ENCODE data around the gene KIF3A. TPM values are rescaled to one million over a fixed set of nuclear protein-coding genes. Genes with fewer than 3 reads are reported as not detected.
"Not testable (repeated sequence)": the region's sequence is repeated elsewhere in the genome, so short reads cannot be mapped to it uniquely, and the experiment has no call there.

Gene KIF3A
- total and polyA plus RNA-seq, 7 experiments from 2014 or later: 7.5 to 30.0 (median 11.4) TPM

DNA sequence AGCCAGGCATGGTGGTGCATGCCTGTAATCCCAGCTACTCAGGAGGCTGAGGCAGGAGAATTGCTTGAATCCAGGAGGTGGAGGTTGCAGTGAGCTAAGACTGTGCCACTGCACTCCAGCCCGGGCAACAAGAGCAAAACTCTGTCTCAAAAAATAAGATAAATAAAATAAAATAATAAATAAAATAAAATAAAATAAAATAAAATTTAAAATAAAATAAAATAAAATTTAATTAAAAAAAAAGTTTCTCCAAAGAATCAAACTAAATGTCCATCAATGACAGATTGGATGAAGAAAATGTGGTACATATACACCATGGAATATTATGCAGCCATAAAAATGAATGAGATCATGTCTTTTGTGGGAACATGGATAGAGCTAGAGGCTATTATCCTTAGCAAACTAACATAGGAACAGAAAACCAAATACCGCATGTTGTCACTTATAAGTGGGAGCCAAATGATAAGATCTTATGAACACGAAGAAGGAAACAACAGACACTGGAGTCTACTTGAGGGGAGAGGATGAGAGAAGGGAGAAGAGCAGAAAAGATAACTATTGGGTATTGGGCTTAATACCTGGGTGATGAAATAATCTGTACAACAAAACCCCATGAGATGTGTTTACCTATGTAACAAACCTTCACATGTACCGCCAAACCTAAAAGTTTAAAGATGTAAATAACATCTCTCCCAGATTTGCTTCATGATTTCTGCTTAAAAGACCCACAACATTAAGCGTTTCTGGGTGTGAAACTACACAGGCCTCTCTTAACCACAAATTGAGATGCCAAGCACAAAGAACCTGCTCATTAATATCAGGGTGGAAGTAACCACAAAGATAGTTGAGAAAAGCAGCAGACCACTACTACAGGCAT is 45.4 kb downstream of the KIF3A start:
- H3K36me3 ChIP-seq (ENCODE audit: control insufficient read depth in 2 of 3, insufficient read depth in 3 of 3, low read length in 3 of 3); H3K27ac ChIP-seq (ENCODE audit: low read depth, low read length); H3K4me3 ChIP-seq (ENCODE audit: low read length); POLR2A ChIA-PET; H3K27me3 Mint-ChIP-seq; H3K4me3 Mint-ChIP-seq; H3K9me3 Mint-ChIP-seq; H3K9me3 ChIP-seq (ENCODE audit: control insufficient read depth in 2 of 3, low read length in 3 of 3); CTCF ChIA-PET; H3K27ac Mint-ChIP-seq; ATAC-seq; intact Hi-C loops (cut with micrococcal nuclease); H3K27me3 ChIP-seq (ENCODE audit: control insufficient read depth in 2 of 2, insufficient read depth in 2 of 2, low read length in 2 of 2); DNase-seq: not testable (repeated sequence)
- Mint-ChIP-seq H3K36me3 (peaks cover 5 to 28% (median 16%) of the 10 kb centered on the region in 5 donors), H3K4me1 (peaks cover 18 to 31% (median 21%) of the 10 kb centered on the region in 7 donors)
- H3K4me1 ChIP-seq (ENCODE audit: control insufficient read depth in 2 of 2, insufficient read depth in 2 of 2, low read length in 2 of 2): peaks cover 18 to 19% of the 10 kb centered on the region in 2 donors

GRCh38 chr5:132690156-132690555 is 47.2 kb downstream of the KIF3A start:
- Mint-ChIP-seq H3K36me3 (peaks cover 5 to 22% (median 9%) of the 10 kb centered on the region in 5 donors), H3K27ac (no peak overlapping the region), H3K27me3 (no peaks in the 10 kb centered on the region), H3K4me1 (peaks cover 18 to 26% (median 21%) of the 10 kb centered on the region in 7 donors), H3K4me3 (no peak overlapping the region), H3K9me3 (peaks cover 0 to 2% (median 0%) of the 10 kb centered on the region in 11 donors)
- Histone ChIP-seq H3K27ac (ENCODE audit: low read depth, low read length) (no peak overlapping the region), H3K27me3 (ENCODE audit: control insufficient read depth in 2 of 2, insufficient read depth in 2 of 2, low read length in 2 of 2) (no peaks in the 10 kb centered on the region), H3K4me1 (ENCODE audit: control insufficient read depth in 2 of 2, insufficient read depth in 2 of 2, low read length in 2 of 2) (peaks cover 18 to 19% of the 10 kb centered on the region in 2 donors), H3K9me3 (ENCODE audit: control insufficient read depth in 2 of 3, low read length in 3 of 3) (no peaks in the 10 kb centered on the region), H3K36me3 (ENCODE audit: control insufficient read depth in 2 of 3, insufficient read depth in 3 of 3, low read length in 3 of 3) (no peaks in the 10 kb centered on the region), H3K4me3 (ENCODE audit: low read length) (no peak overlapping the region)
- ChIA-PET CTCF (no interaction called here), POLR2A (no interaction called here)
- no peak for DNase-seq
- no peak for ATAC-seq
- intact Hi-C loops (cut with micrococcal nuclease): no loop called here

DNA sequence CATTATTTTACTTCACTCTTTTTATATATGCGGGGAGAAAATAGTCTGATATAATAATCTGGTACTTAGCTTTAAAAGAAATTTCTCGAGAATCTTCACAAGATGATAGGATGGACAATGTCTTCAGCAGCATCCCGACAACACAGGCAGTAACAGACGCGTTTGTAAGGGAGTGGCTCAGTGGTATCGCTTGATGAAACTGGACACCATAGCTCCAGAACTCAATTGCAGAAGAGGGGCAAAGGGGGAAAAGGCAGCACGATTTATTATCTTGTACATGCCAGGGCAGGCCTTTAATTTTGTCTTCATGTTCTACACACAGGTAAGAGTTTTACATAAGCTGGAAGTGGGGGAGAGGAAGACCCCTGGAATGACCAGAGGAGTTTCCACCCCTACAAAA is 47.8 kb downstream of the KIF3A start:
- Histone ChIP-seq H3K9me3 (ENCODE audit: control insufficient read depth in 2 of 3, low read length in 3 of 3) (no peaks in the 10 kb centered on the region), H3K27me3 (ENCODE audit: control insufficient read depth in 2 of 2, insufficient read depth in 2 of 2, low read length in 2 of 2) (no peaks in the 10 kb centered on the region), H3K4me1 (ENCODE audit: control insufficient read depth in 2 of 2, insufficient read depth in 2 of 2, low read length in 2 of 2) (peaks cover 18 to 19% of the 10 kb centered on the region in 2 donors), H3K36me3 (ENCODE audit: control insufficient read depth in 2 of 3, insufficient read depth in 3 of 3, low read length in 3 of 3) (no peaks in the 10 kb centered on the region), H3K4me3 (ENCODE audit: low read length) (no peak overlapping the region), H3K27ac (ENCODE audit: low read depth, low read length) (no peak overlapping the region)
- peaks cover 19 to 32% (median 21%) of the 10 kb centered on the region in 7 donors for H3K4me1 Mint-ChIP-seq
- peak overlapping the region in 4 of 9 donors; percentile 25 to 80 (median 32) for H3K27ac Mint-ChIP-seq
- peaks cover 5 to 21% (median 6%) of the 10 kb centered on the region in 5 donors for H3K36me3 Mint-ChIP-seq
- DNase-seq: no peak
- ChIA-PET POLR2A (no interaction called here), CTCF (no interaction called here)
- H3K9me3 Mint-ChIP-seq: peaks cover 0 to 2% (median 0%) of the 10 kb centered on the region in 11 donors
- no peaks in the 10 kb centered on the region for H3K27me3 Mint-ChIP-seq
- intact Hi-C loops (cut with micrococcal nuclease): no loop called here
- no peak for ATAC-seq
- no peak overlapping the region for H3K4me3 Mint-ChIP-seq

DNA sequence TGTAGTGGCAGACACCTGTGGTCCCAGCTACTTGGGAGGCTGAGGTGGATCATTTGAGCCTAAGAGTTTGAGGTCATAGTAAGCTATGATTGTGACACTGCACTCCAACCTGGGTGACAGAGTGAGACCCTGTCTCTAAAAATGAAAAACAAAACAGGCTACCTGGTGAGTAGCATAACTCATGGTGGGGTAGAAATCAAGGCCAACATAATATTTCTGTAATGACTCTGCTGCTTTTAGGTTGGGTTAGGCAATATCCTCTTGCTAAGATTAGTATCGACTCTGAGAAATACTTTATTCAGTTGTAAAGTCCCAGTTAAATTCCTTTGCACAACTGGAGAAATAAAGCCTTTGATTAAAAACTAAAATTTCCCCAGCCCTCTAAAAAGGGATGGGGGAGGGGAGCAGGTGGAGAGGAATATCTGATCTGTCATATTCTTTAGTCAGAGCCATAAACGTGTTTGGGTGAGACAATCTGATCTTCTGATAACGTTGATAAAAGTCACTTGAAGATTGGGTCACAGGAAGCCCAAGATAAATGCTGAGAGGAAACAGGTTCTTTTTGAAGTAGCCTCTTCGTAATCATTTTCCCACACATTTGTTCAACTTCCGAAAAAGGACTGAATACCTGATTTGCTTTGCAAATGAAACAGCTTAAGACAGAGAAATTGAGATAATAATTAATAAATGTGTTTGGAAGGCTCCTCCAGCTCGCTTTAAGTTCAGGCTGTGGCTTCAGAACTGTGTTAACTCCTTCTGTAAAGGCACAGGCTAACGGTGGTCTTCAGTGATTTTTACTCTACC is 48.6 kb downstream of the KIF3A start:
- no peak overlapping the region for H3K27ac ChIP-seq (ENCODE audit: low read depth, low read length)
- no peaks in the 10 kb centered on the region for H3K9me3 ChIP-seq (ENCODE audit: control insufficient read depth in 2 of 3, low read length in 3 of 3)
- H3K4me1 ChIP-seq (ENCODE audit: control insufficient read depth in 2 of 2, insufficient read depth in 2 of 2, low read length in 2 of 2): peaks cover 18 to 19% of the 10 kb centered on the region in 2 donors
- Mint-ChIP-seq H3K9me3 (peaks cover 0 to 2% (median 0%) of the 10 kb centered on the region in 11 donors), H3K4me3 (peak overlapping the region in 8 of 10 donors; percentile 2 to 52 (median 26)), H3K4me1 (peaks cover 19 to 35% (median 21%) of the 10 kb centered on the region in 7 donors), H3K27ac (peak overlapping the region in 7 of 9 donors; percentile 28 to 80 (median 49)), H3K36me3 (peaks cover 5 to 21% (median 6%) of the 10 kb centered on the region in 5 donors), H3K27me3 (no peaks in the 10 kb centered on the region)
- H3K27me3 ChIP-seq (ENCODE audit: control insufficient read depth in 2 of 2, insufficient read depth in 2 of 2, low read length in 2 of 2): no peaks in the 10 kb centered on the region
- intact Hi-C loops (cut with micrococcal nuclease): no loop called here
- DNase-seq (peak in 2 of 9 donors; percentile 2 to 4), ATAC-seq (peak; percentile 64)
- no peaks in the 10 kb centered on the region for H3K36me3 ChIP-seq (ENCODE audit: control insufficient read depth in 2 of 3, insufficient read depth in 3 of 3, low read length in 3 of 3)
- ChIA-PET CTCF (no interaction called here), POLR2A (no interaction called here)
- no peak overlapping the region for H3K4me3 ChIP-seq (ENCODE audit: low read length)

DNA sequence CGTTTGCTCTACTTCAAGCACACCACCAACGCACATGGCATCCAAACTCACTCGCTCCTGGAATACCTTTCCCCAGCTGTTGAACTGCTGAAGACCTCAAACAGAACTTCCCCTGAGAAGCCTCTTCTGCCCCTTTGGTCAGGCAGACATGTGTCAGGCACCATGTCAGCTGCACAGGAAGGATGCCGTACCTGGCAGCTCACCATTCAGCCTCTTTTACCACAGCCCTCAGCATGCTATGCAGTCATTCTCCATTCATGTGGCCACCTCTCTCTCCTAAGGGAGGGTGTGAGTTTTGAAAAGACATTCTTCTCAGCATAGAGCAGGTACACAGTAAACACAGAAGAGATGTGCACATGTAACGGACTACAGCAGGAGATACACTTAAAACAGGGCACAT is 49.4 kb downstream of the KIF3A start:
- Histone ChIP-seq H3K4me1 (ENCODE audit: control insufficient read depth in 2 of 2, insufficient read depth in 2 of 2, low read length in 2 of 2) (peaks cover 18 to 19% of the 10 kb centered on the region in 2 donors), H3K36me3 (ENCODE audit: control insufficient read depth in 2 of 3, insufficient read depth in 3 of 3, low read length in 3 of 3) (no peaks in the 10 kb centered on the region), H3K27me3 (ENCODE audit: control insufficient read depth in 2 of 2, insufficient read depth in 2 of 2, low read length in 2 of 2) (no peaks in the 10 kb centered on the region), H3K27ac (ENCODE audit: low read depth, low read length) (no peak overlapping the region), H3K9me3 (ENCODE audit: control insufficient read depth in 2 of 3, low read length in 3 of 3) (no peaks in the 10 kb centered on the region), H3K4me3 (ENCODE audit: low read length) (no peak overlapping the region)
- H3K9me3 Mint-ChIP-seq: peaks cover 0 to 2% (median 0%) of the 10 kb centered on the region in 11 donors
- H3K4me3 Mint-ChIP-seq: peak overlapping the region in 6 of 10 donors; percentile 0 to 35 (median 26)
- CTCF ChIA-PET: no interaction called here
- DNase-seq (peak in 7 of 9 donors; percentile 38 to 67 (median 55)), ATAC-seq (peak; percentile 88)
- H3K4me1 Mint-ChIP-seq: peaks cover 19 to 35% (median 21%) of the 10 kb centered on the region in 7 donors
- H3K36me3 Mint-ChIP-seq: peaks cover 5 to 22% (median 6%) of the 10 kb centered on the region in 5 donors
- intact Hi-C loops (cut with micrococcal nuclease): no loop called here
- H3K27me3 Mint-ChIP-seq: no peaks in the 10 kb centered on the region
- POLR2A ChIA-PET: no interaction called here
- H3K27ac Mint-ChIP-seq: peak overlapping the region in 6 of 9 donors; percentile 19 to 88 (median 48)

GRCh38 chr5:132686193-132686592 is 51.2 kb downstream of the KIF3A start:
- no peaks in the 10 kb centered on the region for H3K27me3 ChIP-seq (ENCODE audit: control insufficient read depth in 2 of 2, insufficient read depth in 2 of 2, low read length in 2 of 2)
- no peak overlapping the region for H3K4me3 ChIP-seq (ENCODE audit: low read length)
- H3K4me3 Mint-ChIP-seq: no peak overlapping the region
- ChIA-PET CTCF (no interaction called here), POLR2A (no interaction called here)
- H3K36me3 ChIP-seq (ENCODE audit: control insufficient read depth in 2 of 3, insufficient read depth in 3 of 3, low read length in 3 of 3): no peaks in the 10 kb centered on the region
- intact Hi-C loops (cut with micrococcal nuclease): no loop called here
- H3K4me1 Mint-ChIP-seq: peaks cover 17 to 29% (median 21%) of the 10 kb centered on the region in 7 donors
- no peaks in the 10 kb centered on the region for H3K27me3 Mint-ChIP-seq
- no peak for ATAC-seq
- H3K9me3 ChIP-seq (ENCODE audit: control insufficient read depth in 2 of 3, low read length in 3 of 3): no peaks in the 10 kb centered on the region
- peaks cover 14 to 19% of the 10 kb centered on the region in 2 donors for H3K4me1 ChIP-seq (ENCODE audit: control insufficient read depth in 2 of 2, insufficient read depth in 2 of 2, low read length in 2 of 2)
- peaks cover 0 to 18% (median 0%) of the 10 kb centered on the region in 5 donors for H3K36me3 Mint-ChIP-seq
- no peak overlapping the region for H3K27ac Mint-ChIP-seq
- no peak overlapping the region for H3K27ac ChIP-seq (ENCODE audit: low read depth, low read length)
- H3K9me3 Mint-ChIP-seq: no peaks in the 10 kb centered on the region
- no peak for DNase-seq

All from naive thymus-derived CD4-positive, alpha-beta T cell (primary cell).